CD4-positive, alpha-beta T cell treated with Interleukin-21 for 1 hour (primary cell): ENCODE results near the gene EXOC2.

ENCODE experiments used
- DNase-seq: peaks from one replicate; pipeline ENCODE4 v3.0.0-alpha.2; 2020

The EXOC2 gene

GRCh38 chr6:456887-457286 is 236.1 kb downstream of the EXOC2 start:
- no peak for DNase-seq

- DNase-seq, result no peak
Measured at GRCh38 chr6:456358-456867, 236.5 kb downstream of the EXOC2 start.

GRCh38 chr6:455835-456234 is 237.1 kb downstream of the EXOC2 start:
- DNase-seq, result no peak

- no peak for DNase-seq
Measured at GRCh38 chr6:455006-455585, 237.8 kb downstream of the EXOC2 start.

GRCh38 chr6:454148-454991 is 238.6 kb downstream of the EXOC2 start:
- no peak for DNase-seq

- no peak for DNase-seq
Measured at GRCh38 chr6:453152-453551, 239.8 kb downstream of the EXOC2 start.

GRCh38 chr6:452301-453067 is 240.5 kb downstream of the EXOC2 start:
- no peak for DNase-seq

- DNase-seq, result no peak
Measured at GRCh38 chr6:451847-452246, 241.1 kb downstream of the EXOC2 start.

- no peak for DNase-seq
Measured at GRCh38 chr6:451336-451735, 241.6 kb downstream of the EXOC2 start.

GRCh38 chr6:449486-450419 is 243.2 kb downstream of the EXOC2 start:
- DNase-seq, result no peak

GRCh38 chr6:449057-449430 is 243.9 kb downstream of the EXOC2 start:
- DNase-seq, result no peak

- no peak for DNase-seq
Measured at GRCh38 chr6:448296-449056, 244.5 kb downstream of the EXOC2 start.

GRCh38 chr6:447381-448165 is 245.4 kb downstream of the EXOC2 start:
- peak; percentile 16 for DNase-seq

- peak; percentile 73 for DNase-seq
Measured at GRCh38 chr6:446418-447366, 246.2 kb downstream of the EXOC2 start.

GRCh38 chr6:445571-446417 is 247.1 kb downstream of the EXOC2 start:
- no peak for DNase-seq

GRCh38 chr6:444653-445275 is 248.2 kb downstream of the EXOC2 start:
- DNase-seq, result peak; percentile 57

GRCh38 chr6:443621-444159 is 249.2 kb downstream of the EXOC2 start:
- no peak for DNase-seq
